Spleen (tissue), 7 donors: ENCODE measurements around the gene C4orf50.

Experiments used
- POLR2A ChIP-seq, 3 donors: fragments of 450-650 bp; IDR thresholded peaks; one replicate each; pipeline ENCODE4 v1.5.1; 2017; ENCODE audit warnings: antibody characterized with exemption in 3 of 3, mild to moderate bottlenecking in 1 of 3
- POLR2AphosphoS5 ChIP-seq, 3 donors: sonication (generic); formaldehyde crosslinking; IDR thresholded peaks; one replicate each; pipeline ENCODE4 v1.5.1; 2017; ENCODE audit warnings: antibody characterized with exemption in 3 of 3
- TF ChIP-seq, protein P1 (sequence below), 11 experiments: fragments of 200-600 bp in 7 of 11; fragments of 450-650 bp in 4 of 11; sonication (generic) in 4 of 11; IDR thresholded peaks in 8 of 11; conservative IDR thresholded peaks in 3 of 11; 1 replicate in 7 of 11; 2 replicates in 4 of 11; pipeline versions ENCODE4 v1.4.0 to v1.8.0; 2016 to 2021; ENCODE audit warnings: antibody characterized with exemption in 11 of 11, inconsistent platforms in 4 of 11, mild to moderate bottlenecking in 1 of 11
- donor health status: DM: no; HTN: no; CAD: no; lungs with moderate emphysema.
- donor health status: DM: no; HTN: no; CAD: no.
- donor health status: DM: no; HTN: no; CAD: no.

DNA sequence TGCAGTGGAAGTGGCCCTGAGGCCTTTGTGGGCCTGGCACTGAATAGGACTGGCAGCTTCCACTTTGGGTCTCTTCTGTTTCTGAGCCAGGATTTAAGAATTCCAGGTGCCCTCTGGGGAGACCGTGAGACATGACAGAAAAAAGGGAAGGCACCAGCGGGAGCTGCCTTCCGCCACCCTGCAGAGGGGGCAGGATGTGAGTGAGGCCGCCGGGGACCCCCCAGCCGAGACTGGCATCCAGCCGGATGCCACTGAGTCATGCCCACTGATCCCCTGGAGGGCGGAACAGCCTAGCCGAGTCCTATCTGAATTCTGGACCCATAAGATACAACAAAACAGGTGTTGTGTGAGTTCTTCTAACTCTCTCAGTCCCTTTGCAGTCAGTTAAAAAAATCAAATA is 41.3 kb downstream of the C4orf50 start:
- TF ChIP-seq, protein P1, sequence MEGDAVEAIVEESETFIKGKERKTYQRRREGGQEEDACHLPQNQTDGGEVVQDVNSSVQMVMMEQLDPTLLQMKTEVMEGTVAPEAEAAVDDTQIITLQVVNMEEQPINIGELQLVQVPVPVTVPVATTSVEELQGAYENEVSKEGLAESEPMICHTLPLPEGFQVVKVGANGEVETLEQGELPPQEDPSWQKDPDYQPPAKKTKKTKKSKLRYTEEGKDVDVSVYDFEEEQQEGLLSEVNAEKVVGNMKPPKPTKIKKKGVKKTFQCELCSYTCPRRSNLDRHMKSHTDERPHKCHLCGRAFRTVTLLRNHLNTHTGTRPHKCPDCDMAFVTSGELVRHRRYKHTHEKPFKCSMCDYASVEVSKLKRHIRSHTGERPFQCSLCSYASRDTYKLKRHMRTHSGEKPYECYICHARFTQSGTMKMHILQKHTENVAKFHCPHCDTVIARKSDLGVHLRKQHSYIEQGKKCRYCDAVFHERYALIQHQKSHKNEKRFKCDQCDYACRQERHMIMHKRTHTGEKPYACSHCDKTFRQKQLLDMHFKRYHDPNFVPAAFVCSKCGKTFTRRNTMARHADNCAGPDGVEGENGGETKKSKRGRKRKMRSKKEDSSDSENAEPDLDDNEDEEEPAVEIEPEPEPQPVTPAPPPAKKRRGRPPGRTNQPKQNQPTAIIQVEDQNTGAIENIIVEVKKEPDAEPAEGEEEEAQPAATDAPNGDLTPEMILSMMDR (IDR thresholded peaks at IDR 0.05 in 8 of 11, conservative IDR thresholded peaks at IDR 0.05 in 3 of 11) = no peak
- TF ChIP-seq POLR2AphosphoS5 (IDR thresholded peaks at IDR 0.05) (no peak), POLR2A (IDR thresholded peaks at IDR 0.05) (no peak)
